Aorta (tissue), 5 donors: ENCODE measurements around the gene RUVBL2. TPM values are rescaled to one million over a fixed set of nuclear protein-coding genes. Genes with fewer than 3 reads are reported as not detected.
"Not testable (repeated sequence)": the region's sequence is repeated elsewhere in the genome, so short reads cannot be mapped to it uniquely, and the experiment has no call there.

Experiments used
- ATAC-seq: fragments of 200-7000 bp; cut with Tn5 transposase; one replicate; pipeline ENCODE4 v1.9.1; 2022; ENCODE audit warnings: moderate library complexity; ENCODE audit not compliant: low FRiP score
- DNase-seq, 2 donors: peaks; one replicate each; pipeline ENCODE4 v3.0.0-alpha.2; 2020
- H3K27ac ChIP-seq, 2 donors: one replicate each; pipeline ENCODE4 v1.5.1; 2013; ENCODE audit warnings: low read length in 2 of 2, mild to moderate bottlenecking in 2 of 2, moderate library complexity in 2 of 2, control low read depth in 1 of 2, inconsistent platforms in 1 of 2, low read depth in 1 of 2
- H3K27me3 ChIP-seq, 2 donors: one replicate each; pipeline ENCODE4 v1.6.1; 2013; ENCODE audit warnings: control low read depth in 1 of 2, low read length in 1 of 2, mild to moderate bottlenecking in 1 of 2, moderate library complexity in 1 of 2; ENCODE audit not compliant: insufficient read depth in 2 of 2, control insufficient read depth in 1 of 2
- H3K36me3 ChIP-seq, 2 donors: one replicate each; pipeline ENCODE4 v1.6.1; 2013; ENCODE audit warnings: control low read depth in 1 of 2, low read length in 1 of 2, mild to moderate bottlenecking in 1 of 2; ENCODE audit not compliant: insufficient read depth in 2 of 2, control insufficient read depth in 1 of 2
- H3K4me1 ChIP-seq, 2 donors: one replicate each; pipeline ENCODE4 v1.6.1; 2013; ENCODE audit warnings: low read length in 2 of 2, control low read depth in 1 of 2, mild to moderate bottlenecking in 1 of 2, moderate library complexity in 1 of 2; ENCODE audit not compliant: insufficient read depth in 2 of 2, control insufficient read depth in 1 of 2
- H3K4me3 ChIP-seq, 2 donors: one replicate each; pipeline ENCODE4 v1.5.1; 2013; ENCODE audit warnings: low read length in 2 of 2, control low read depth in 1 of 2, mild to moderate bottlenecking in 1 of 2
- H3K9me3 ChIP-seq: one replicate; pipeline ENCODE4 v1.6.1; 2013; ENCODE audit warnings: mild to moderate bottlenecking, low read length; ENCODE audit not compliant: control insufficient read depth
- WGBS, 2 donors: extraction: QIAGEN DNeasy Blood & Tissue Kit; methylation state at CpG; one replicate each; pipeline ENCODE4 v1.1.7; 2013; 5-methylcytosine and 5-hydroxymethylcytosine counted together
- intact Hi-C, 2 donors: fragments of 100-400 bp; cut with DNase I; formaldehyde crosslinking; loops; one replicate each; pipeline versions ENCODE4 v1.14.2 to v1.15.0; 2022
- polyA plus RNA-seq, 2 donors: library from polyadenylated mRNA; stranded (reverse); fragments of 200-250 nt; gene quantifications; one replicate each; pipeline ENCODE4 v1.2.3, GENCODE V29; 2013
- total RNA-seq, 2 donors: library from RNA; stranded (reverse); fragmentation: NEBNext Ultra II Directional; extraction: Animal tissue kit (Norgen Biotek cat#: 25700); gene quantifications; one replicate each; pipeline ENCODE4 v1.2.1, GENCODE V29; 2021
- donor health status: healthy with polysubstance abuse.
- donor health status: Bipolar disorder and iron deficiency.
- donor health status: DM: no; HTN: no; CAD: no.
- donor health status: DM: no; HTN: no; CAD: no.
- donor health status: DM: yes; HTN: yes; CAD: no.

RUVBL2 gene
- total and polyA plus RNA-seq, 4 donors = 28.9 to 62.2 (median 38.3) TPM

DNA sequence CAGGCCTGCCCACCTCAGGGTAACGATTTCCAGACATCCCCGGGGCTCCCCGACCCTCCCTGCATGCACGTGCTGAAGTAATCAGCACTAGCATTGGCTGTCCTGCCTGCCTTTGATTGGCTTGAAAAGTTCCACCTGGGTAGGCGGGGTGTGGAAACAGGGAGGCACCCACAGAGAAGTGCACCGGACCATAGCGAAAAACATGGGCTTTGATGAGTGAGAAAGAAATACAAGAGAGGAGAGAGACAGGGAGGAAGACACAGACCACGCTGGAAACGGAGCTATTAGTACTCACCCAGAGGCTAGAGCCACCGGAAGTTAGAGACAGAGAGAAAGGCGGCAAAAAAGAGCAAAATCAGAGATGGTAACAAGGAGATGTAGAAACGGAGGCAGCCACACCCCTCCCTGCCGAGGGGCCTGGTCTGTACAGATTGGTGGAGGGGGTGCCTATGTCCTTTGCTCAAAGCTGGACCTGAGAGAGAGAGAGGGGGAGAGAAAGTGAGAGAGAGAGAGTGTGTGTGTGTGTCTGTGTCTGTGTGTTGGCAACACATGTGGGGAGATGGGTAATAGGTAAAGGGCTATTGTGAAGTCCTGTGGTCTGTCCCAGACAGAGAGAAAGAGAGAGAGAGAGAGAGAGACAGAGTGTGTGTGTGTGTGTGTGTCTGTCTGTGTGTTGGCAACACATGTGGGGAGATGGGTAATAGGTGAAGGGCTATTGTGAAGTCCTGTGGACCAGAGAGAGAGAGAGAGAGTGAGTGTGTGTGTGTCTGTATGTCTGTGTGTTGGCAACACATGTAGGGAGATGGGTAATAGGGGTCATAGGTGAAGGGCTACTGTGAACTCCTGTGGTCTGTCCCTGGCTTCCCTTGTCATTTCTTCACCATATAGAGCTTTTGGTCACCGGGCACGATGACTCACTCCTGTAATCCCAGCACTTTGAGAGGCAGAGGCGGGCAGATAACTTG is 27.5 kb downstream of the RUVBL2 start:
- no peak overlapping the region for H3K27ac ChIP-seq
- ATAC-seq (no peak), DNase-seq (no peak)
- H3K27me3 ChIP-seq = no peaks in the 10 kb centered on the region
- no peak overlapping the region for H3K4me3 ChIP-seq
- no peaks in the 10 kb centered on the region for H3K36me3 ChIP-seq
- H3K9me3 ChIP-seq = no peaks in the 10 kb centered on the region
- intact Hi-C loops = no loop called here
- WGBS, 2 donors = 50 to 51% methylated on average over 16 of the region's 16 CpGs
- H3K4me1 ChIP-seq = no peaks in the 10 kb centered on the region

DNA sequence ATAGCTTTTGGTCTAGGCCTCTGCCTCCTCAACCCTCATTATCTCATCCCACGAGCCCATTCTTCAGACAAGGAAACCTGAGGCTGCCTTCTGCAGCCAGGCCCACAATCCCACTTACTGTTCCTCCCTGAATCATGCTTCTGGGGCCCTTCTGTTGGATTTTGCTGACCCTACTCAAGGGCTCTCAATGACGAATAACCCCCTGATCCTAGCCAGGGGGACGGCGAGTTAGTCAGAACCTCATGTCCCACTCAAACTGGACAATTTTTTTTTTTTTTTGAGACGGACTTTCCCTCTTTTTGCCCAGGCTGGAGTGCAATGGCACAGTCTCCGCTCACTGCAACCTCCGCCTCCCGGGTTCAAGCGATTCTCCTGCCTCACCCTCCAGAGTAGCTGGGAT is 28.4 kb downstream of the RUVBL2 start:
- no peak overlapping the region for H3K27ac ChIP-seq
- no peaks in the 10 kb centered on the region for H3K27me3 ChIP-seq
- H3K4me3 ChIP-seq = no peak overlapping the region
- ATAC-seq = no peak
- WGBS, 2 donors = 89 to 94% methylated on average over 9 of the region's 9 CpGs
- H3K9me3 ChIP-seq = no peaks in the 10 kb centered on the region
- intact Hi-C loops = no loop called here
- H3K4me1 ChIP-seq = no peaks in the 10 kb centered on the region
- DNase-seq = no peak
- no peaks in the 10 kb centered on the region for H3K36me3 ChIP-seq

DNA sequence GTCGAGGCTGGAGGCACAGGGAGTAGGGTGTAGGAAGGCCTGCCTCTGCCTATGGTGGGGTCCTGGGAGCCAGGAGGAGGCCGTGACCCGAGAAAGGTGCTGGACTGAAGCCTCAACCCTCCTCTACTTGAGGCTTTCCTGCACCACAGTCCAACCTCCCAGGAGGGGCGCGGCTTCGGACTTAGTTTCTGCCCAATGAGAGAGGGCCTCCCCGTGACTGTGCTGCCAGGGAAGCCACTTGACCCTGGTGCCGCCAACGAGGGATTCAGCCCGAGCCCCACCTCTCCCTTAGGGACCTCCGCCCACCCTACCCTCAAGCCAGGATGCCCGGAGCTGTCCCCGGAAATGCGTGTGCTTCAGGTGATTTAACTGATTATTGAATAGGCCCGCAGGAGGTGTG is 30.5 kb downstream of the RUVBL2 start, which contains the start of gene CGB3:
TSS of gene CGB3 (minus strand) at position 101 of the 400 bp plus-strand sequence. CDS start 362 bp downstream, outside the sequence.
- intact Hi-C loops, ATAC-seq, H3K27ac ChIP-seq, DNase-seq, H3K4me3 ChIP-seq, H3K4me1 ChIP-seq, H3K36me3 ChIP-seq, H3K9me3 ChIP-seq, H3K27me3 ChIP-seq: not testable (repeated sequence)
- 57 to 71% methylated on average over 10 to 13 of the region's 15 CpGs for WGBS, 2 donors

GRCh38 chr19:49025088-49025487 is 31.4 kb downstream of the RUVBL2 start:
- H3K4me1 ChIP-seq, H3K9me3 ChIP-seq, ATAC-seq, H3K36me3 ChIP-seq, H3K27ac ChIP-seq, intact Hi-C loops, DNase-seq, H3K27me3 ChIP-seq, H3K4me3 ChIP-seq: not testable (repeated sequence)
- WGBS, 2 donors = 91 to 94% methylated on average over 3 to 4 of the region's 6 CpGs

DNA sequence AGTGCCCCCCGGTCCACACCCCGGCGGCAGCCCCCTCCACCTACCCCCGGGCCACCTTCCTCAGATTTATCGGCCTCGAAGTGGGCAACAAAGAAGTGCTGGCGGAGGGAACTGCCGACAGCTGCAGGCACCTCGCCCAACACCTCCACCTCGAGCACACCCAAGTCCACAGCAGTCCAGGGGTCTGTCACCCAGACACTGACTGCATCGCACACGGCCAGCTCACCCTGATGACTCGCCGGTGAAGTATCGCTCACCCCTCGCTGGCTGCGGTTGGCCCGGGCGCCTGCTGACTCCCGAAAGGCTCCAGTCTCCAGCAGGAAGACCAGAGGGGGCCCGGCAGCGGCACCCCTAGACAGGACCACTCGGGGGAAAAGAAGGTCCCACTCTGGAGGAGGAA is 31.9 kb downstream of the RUVBL2 start:
- DNase-seq, H3K27ac ChIP-seq, ATAC-seq, H3K36me3 ChIP-seq, H3K27me3 ChIP-seq, H3K4me3 ChIP-seq, H3K9me3 ChIP-seq, intact Hi-C loops, H3K4me1 ChIP-seq: not testable (repeated sequence)
- WGBS, 2 donors = 80 to 89% methylated on average over 23 of the region's 23 CpGs

GRCh38 chr19:49028686-49029085 is 35.0 kb downstream of the RUVBL2 start:
- intact Hi-C loops, H3K27me3 ChIP-seq, H3K27ac ChIP-seq, H3K9me3 ChIP-seq, H3K4me3 ChIP-seq, DNase-seq, H3K4me1 ChIP-seq, ATAC-seq, H3K36me3 ChIP-seq: not testable (repeated sequence)
- WGBS, 2 donors = 84 to 87% methylated on average over 4 to 9 of the region's 9 CpGs

- H3K36me3 ChIP-seq, intact Hi-C loops, H3K27ac ChIP-seq, H3K9me3 ChIP-seq, ATAC-seq, H3K4me3 ChIP-seq, DNase-seq, H3K4me1 ChIP-seq, H3K27me3 ChIP-seq: not testable (repeated sequence)
- WGBS, 2 donors = 85 to 90% methylated on average over 12 to 14 of the region's 14 CpGs
Observed at GRCh38 chr19:49029749-49030148, 36.1 kb downstream of the RUVBL2 start.

- intact Hi-C loops, H3K27me3 ChIP-seq, DNase-seq, ATAC-seq, H3K27ac ChIP-seq, H3K4me1 ChIP-seq, H3K4me3 ChIP-seq, H3K36me3 ChIP-seq, H3K9me3 ChIP-seq: not testable (repeated sequence)
- 91 to 96% methylated on average over 2 to 6 of the region's 8 CpGs for WGBS, 2 donors
Observed at GRCh38 chr19:49030323-49030722, 36.6 kb downstream of the RUVBL2 start.
